ENCODE data around the gene FAM13A. TPM values are rescaled to one million over a fixed set of nuclear protein-coding genes. Genes with fewer than 3 reads are reported as not detected.

Gene FAM13A
- total and polyA plus RNA-seq, 9 of the 15 experiments (the other 6 are each of a cell fraction or from before 2014, with no cell fraction given): 11.3 to 23.3 (median 14.7) TPM

GRCh38 chr4:88957570-88957969 is 99.4 kb downstream of the FAM13A start:
- 4% methylated on average over 2 of the region's 2 CpGs for WGBS (ENCODE audit: insufficient coverage, low coverage, missing lambda C conversion rate)
- ATAC-seq: no peak
- no peak for FAIRE-seq
- TF ChIP-seq ZNF41 (CRISPR knock-in tag; conservative IDR thresholded peaks at IDR 0.05) (no peak), ZNF124 (CRISPR knock-in tag; IDR thresholded peaks at IDR 0.05) (no peak), NR2C1 (IDR thresholded peaks at IDR 0.05) (no peak), NR2C1 (tag; IDR thresholded peaks at IDR 0.05) (0 out of 2 replicates have a peak, but pooled peaks have one; percentile 43), ZBTB34 (CRISPR knock-in tag; IDR thresholded peaks at IDR 0.05) (no peak), HDAC6 (IDR thresholded peaks at IDR 0.05; ENCODE audit: low read depth, low read length) (no peak), MEIS2 (IDR thresholded peaks at IDR 0.05; ENCODE audit: partially characterized antibody) (peak; percentile 88), ZNF324 (CRISPR knock-in tag; IDR thresholded peaks at IDR 0.05) (no peak), MAFG (tag; conservative IDR thresholded peaks at IDR 0.05) (no peak), ATF3 (IDR thresholded peaks at IDR 0.05) (no peak), ATF3 (CRISPR knock-in tag; conservative IDR thresholded peaks at IDR 0.05) (no peak), ZNF518B (CRISPR knock-in tag; IDR thresholded peaks at IDR 0.05) (no peak), LCOR (CRISPR knock-in tag; IDR thresholded peaks at IDR 0.05) (no peak), ZSCAN29 (IDR thresholded peaks at IDR 0.05) (no peak), MXD1 (CRISPR knock-in tag; IDR thresholded peaks at IDR 0.05; ENCODE audit: borderline replicate concordance, poor library complexity, severe bottlenecking) (no peak), TBP (optimal IDR thresholded peaks at IDR 0.05; ENCODE audit: low read depth, low read length) (no peak), PHF20 (IDR thresholded peaks at IDR 0.05; ENCODE audit: partially characterized antibody) (no peak), GABPA (tag; conservative IDR thresholded peaks at IDR 0.05; ENCODE audit: low read depth) (no peak)

More at GRCh38 chr4:88957570-88957969, 99.4 kb downstream of the FAM13A start:
- Histone ChIP-seq H3K4me3 (no peak overlapping the region), H3K36me3 (ENCODE audit: control insufficient read depth, insufficient read depth, low read length) (no peaks in the 10 kb centered on the region), H3K9me3 (replicated peaks; ENCODE audit: control insufficient read depth, insufficient read depth, low read depth, low read length) (no peaks in the 10 kb centered on the region), H2AFZ (ENCODE audit: low read depth, low read length) (no peak overlapping the region), H3K4me2 (ENCODE audit: insufficient read depth, low read length) (no peak overlapping the region), H3K79me2 (ENCODE audit: control insufficient read depth, insufficient read depth, low read length) (no peaks in the 10 kb centered on the region), H3K4me1 (replicated peaks in 1 of 2; ENCODE audit: control insufficient read depth in 2 of 2, insufficient read depth in 2 of 2, low read length in 2 of 2) (no peaks in the 10 kb centered on the region; a peak in 2 of 5 replicates), H3K9me1 (ENCODE audit: control insufficient read depth, insufficient read depth, low read length) (no peaks in the 10 kb centered on the region), H4K20me1 (replicated peaks; ENCODE audit: control insufficient read depth, insufficient read depth, low read length) (no peaks in the 10 kb centered on the region), H3K27me3 (ENCODE audit: control insufficient read depth in 2 of 2, insufficient read depth in 2 of 2, low read length in 2 of 2) (no peaks in the 10 kb centered on the region), H3K9ac (ENCODE audit: insufficient read depth in 1 of 2, low read depth in 2 of 2, low read length in 2 of 2) (no peak overlapping the region), H3K27ac (ENCODE audit: extremely low read depth, low read depth, low read length) (no peak overlapping the region)
- no peak for DNase-seq (ENCODE audit: extremely low read depth in 1 of 4, low spot score in 3 of 4)
- POLR2A ChIA-PET: no interaction called here
- in situ Hi-C loops (cut with MboI) (no loop called here), intact Hi-C loops (cut with micrococcal nuclease) (no loop called here)
- BruUV-seq (replicated peaks): no TSS peak
- CTCF ChIA-PET (ENCODE audit: low intra/inter-chr PET ratio): no interaction called here

Measured in K562 (cell line).